LHCN-M2 (cell line): ENCODE data around the gene PCSK6. TPM values are rescaled to one million over a fixed set of nuclear protein-coding genes. Genes with fewer than 3 reads are reported as not detected.

Experiments used
- total RNA-seq: library from RNA; depleted of rRNA; stranded (reverse); fragments of >200 nt; gene quantifications from 2 replicates; pipeline ENCODE4 v1.2.3, GENCODE V29; 2014; rRNA removed

The PCSK6 gene
- total RNA-seq, 1 experiment from 2014 or later, result 0.52 TPM

Other genes starting within 250 kb of the PCSK6 start
- gene CHSY1, start 237.7 kb downstream of the PCSK6 start, total RNA-seq, result 20.5 and 21.8 TPM in 2 replicates
- gene SELENOS, start 212.2 kb downstream of the PCSK6 start, total RNA-seq, result 58.7 and 73.5 TPM in 2 replicates
- gene SNRPA1, start 194.5 kb downstream of the PCSK6 start, total RNA-seq, result 25.1 and 25.4 TPM in 2 replicates
- 37.5 and 39.9 TPM in 2 replicates for gene TM2D3, start 162.7 kb upstream of the PCSK6 start, total RNA-seq
- 7.4 and 9.5 TPM in 2 replicates for gene TARS3, start 234.8 kb upstream of the PCSK6 start, total RNA-seq